Muscle of leg (tissue), 11 donors: ENCODE measurements around the gene FBXO21. TPM values are rescaled to one million over a fixed set of nuclear protein-coding genes. Genes with fewer than 3 reads are reported as not detected.
"Not testable (repeated sequence)": the region's sequence is repeated elsewhere in the genome, so short reads cannot be mapped to it uniquely, and the experiment has no call there.

Experiments
- DNase-seq: peaks from one replicate; pipeline ENCODE4 v3.0.0; 2013
- H3K27ac ChIP-seq: one replicate; pipeline ENCODE4 v1.5.1; 2013; ENCODE audit warnings: mild to moderate bottlenecking, low read length, control low read depth
- H3K27me3 ChIP-seq: one replicate; pipeline ENCODE4 v1.6.1; 2013; ENCODE audit warnings: low read length; ENCODE audit not compliant: control insufficient read depth, insufficient read depth
- H3K36me3 ChIP-seq: one replicate; pipeline ENCODE4 v1.6.1; 2013; ENCODE audit warnings: low read length; ENCODE audit not compliant: control insufficient read depth, insufficient read depth
- H3K4me1 ChIP-seq: one replicate; pipeline ENCODE4 v1.6.1; 2013; ENCODE audit warnings: low read length; ENCODE audit not compliant: control insufficient read depth, insufficient read depth
- H3K4me3 ChIP-seq: one replicate; pipeline ENCODE4 v1.5.1; 2013; ENCODE audit warnings: low read length, control low read depth
- H3K9me3 ChIP-seq: replicated peaks from 2 replicates; pipeline ENCODE4 v1.6.1; 2013; ENCODE audit warnings: low read depth, low read length; ENCODE audit not compliant: control insufficient read depth
- WGBS: methylation state at CpG from one replicate; pipeline ENCODE4 v1.1.5; 2013; ENCODE audit warnings: missing lambda C conversion rate; ENCODE audit not compliant: insufficient coverage; 5-methylcytosine and 5-hydroxymethylcytosine counted together
- polyA plus RNA-seq, 8 donors: library from polyadenylated mRNA; unstranded; fragments of 120-200 nt; gene quantifications; one replicate each; pipeline versions ENCODE4 v1.2.1 to v1.2.3, GENCODE V29; 2013; ENCODE audit warnings: inconsistent platforms in 1 of 8, low replicate concordance in 1 of 8; ENCODE audit not compliant: insufficient read length in 8 of 8, insufficient read depth in 1 of 8
- total RNA-seq: library from RNA; stranded (reverse); fragments of 120-200 nt; gene quantifications from one replicate; pipeline ENCODE4 v1.2.4, GENCODE V29; 2013

Gene FBXO21
- total and polyA plus RNA-seq, 9 donors: 20.2 to 29.6 (median 24.3) TPM

GRCh38 chr12:117189725-117190209, 503 bp downstream of the FBXO21 start:
- Histone ChIP-seq H3K27me3 (peaks cover 8% of the 10 kb centered on the region), H3K4me3 (peak overlapping the region; percentile 90), H3K4me1 (peaks cover 14% of the 10 kb centered on the region), H3K9me3 (peaks cover 3% of the 10 kb centered on the region), H3K36me3 (peaks cover 5% of the 10 kb centered on the region), H3K27ac (peak overlapping the region; percentile 74)
- DNase-seq: peak; percentile 54
- under 1% methylated on average over 49 of the region's 52 CpGs for WGBS

GRCh38 chr12:117188961-117189724, 1.1 kb downstream of the FBXO21 start:
- DNase-seq: peak; percentile 82

DNA sequence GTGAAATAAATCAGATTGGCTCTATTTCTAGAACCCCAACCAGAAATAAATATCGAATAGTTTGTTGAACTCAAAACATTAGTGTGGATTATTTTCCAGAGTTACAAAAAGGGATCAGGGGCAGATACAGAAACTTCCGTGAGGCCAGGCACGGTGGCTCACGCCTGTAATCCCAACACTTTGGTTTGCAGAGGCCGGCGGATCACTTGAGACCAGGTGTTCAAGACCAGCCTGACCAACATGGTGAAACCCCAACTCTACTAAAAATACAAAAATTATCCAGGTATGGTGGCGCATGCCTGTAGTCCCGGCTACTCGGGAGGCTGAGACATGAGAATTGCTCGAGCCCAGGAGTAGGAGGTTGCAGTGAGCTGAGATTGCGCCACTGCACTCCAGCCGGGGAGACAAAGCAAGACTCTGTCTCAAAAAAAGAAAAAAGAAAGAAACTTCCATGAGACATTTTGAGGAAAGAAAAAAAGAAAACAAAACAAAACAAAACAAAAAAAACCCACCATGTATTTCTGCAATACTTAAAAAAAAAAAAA, 2.1 kb downstream of the FBXO21 start:
- peaks cover 14% of the 10 kb centered on the region for H3K4me1 ChIP-seq
- DNase-seq: no peak
- H3K27me3 ChIP-seq: peaks cover 8% of the 10 kb centered on the region
- H3K9me3 ChIP-seq: no peaks in the 10 kb centered on the region
- H3K4me3 ChIP-seq: no peak overlapping the region
- WGBS: no CpG with 5 or more reads among the region's 12 CpGs
- H3K36me3 ChIP-seq: peaks cover 9% of the 10 kb centered on the region
- H3K27ac ChIP-seq: no peak overlapping the region

More at GRCh38 chr12:117188961-117189724, 1.1 kb downstream of the FBXO21 start:
- Histone ChIP-seq H3K4me3 (peak overlapping the region; percentile 90), H3K36me3 (peaks cover 9% of the 10 kb centered on the region), H3K9me3 (peaks cover 3% of the 10 kb centered on the region), H3K27ac (peak overlapping the region; percentile 74), H3K4me1 (peaks cover 14% of the 10 kb centered on the region), H3K27me3 (peaks cover 8% of the 10 kb centered on the region)
- 3% methylated on average over 8 of the region's 25 CpGs for WGBS

GRCh38 chr12:117187421-117187820, 2.8 kb downstream of the FBXO21 start:
- no peak overlapping the region for H3K27ac ChIP-seq
- H3K27me3 ChIP-seq: peaks cover 6% of the 10 kb centered on the region
- H3K36me3 ChIP-seq: peaks cover 14% of the 10 kb centered on the region
- no peak overlapping the region for H3K4me3 ChIP-seq
- WGBS: no CpG with 5 or more reads among the region's 4 CpGs
- H3K4me1 ChIP-seq: peaks cover 14% of the 10 kb centered on the region
- H3K9me3 ChIP-seq: no peaks in the 10 kb centered on the region
- DNase-seq: no peak

- Histone ChIP-seq H3K27me3 (no peaks in the 10 kb centered on the region), H3K27ac (no peak overlapping the region), H3K4me1 (no peaks in the 10 kb centered on the region), H3K4me3 (no peak overlapping the region), H3K36me3 (peaks cover 31% of the 10 kb centered on the region), H3K9me3 (peaks cover 2% of the 10 kb centered on the region)
- WGBS: no CpG with 5 or more reads among the region's 3 CpGs
- no peak for DNase-seq
Observed at GRCh38 chr12:117182866-117183265, 7.4 kb downstream of the FBXO21 start.

- H3K4me3 ChIP-seq, H3K27ac ChIP-seq, DNase-seq, H3K9me3 ChIP-seq, H3K27me3 ChIP-seq, H3K4me1 ChIP-seq: not testable (repeated sequence)
- peaks cover 32% of the 10 kb centered on the region for H3K36me3 ChIP-seq
- WGBS: 100% methylated on average over 3 of the region's 8 CpGs
Observed at GRCh38 chr12:117181468-117181843, 8.8 kb downstream of the FBXO21 start.

DNA sequence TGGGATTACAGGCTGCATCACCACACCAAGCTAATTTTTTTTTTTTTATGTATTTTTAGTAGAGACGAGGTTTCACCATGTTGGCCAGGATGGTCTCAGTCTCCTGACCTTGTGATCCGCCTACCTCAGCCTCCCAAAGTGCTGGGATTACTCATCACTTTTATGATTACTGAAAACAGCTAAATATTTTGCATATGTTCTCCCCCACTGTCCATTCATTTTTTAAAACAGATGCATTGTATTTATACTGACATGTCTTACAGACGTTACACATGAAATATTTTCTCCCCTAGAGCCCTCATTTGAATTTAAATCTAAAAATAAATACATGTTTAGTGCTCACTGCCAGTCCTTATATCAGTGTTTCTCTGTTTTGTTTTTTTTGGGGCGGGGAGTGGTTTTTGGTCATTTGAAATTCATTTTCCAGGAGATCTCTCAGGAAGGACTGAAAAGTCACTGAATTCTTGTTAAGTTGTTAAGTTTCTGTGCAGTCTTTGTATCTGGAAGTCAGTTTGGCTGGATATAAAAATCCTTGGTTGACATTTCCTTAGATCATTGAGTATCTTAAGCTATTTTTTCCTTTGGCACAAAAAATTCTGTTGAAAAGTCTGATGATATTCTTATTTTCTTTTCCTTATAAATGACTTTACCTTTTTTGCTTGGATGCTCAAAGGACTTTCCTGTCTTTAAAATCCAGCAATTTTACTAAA, 9.4 kb downstream of the FBXO21 start:
- DNase-seq: no peak
- H3K9me3 ChIP-seq: peaks cover 2% of the 10 kb centered on the region
- no peaks in the 10 kb centered on the region for H3K27me3 ChIP-seq
- H3K27ac ChIP-seq: no peak overlapping the region
- WGBS: no CpG with 5 or more reads among the region's 4 CpGs
- no peaks in the 10 kb centered on the region for H3K4me1 ChIP-seq
- peaks cover 38% of the 10 kb centered on the region for H3K36me3 ChIP-seq
- no peak overlapping the region for H3K4me3 ChIP-seq

- no peak overlapping the region for H3K27ac ChIP-seq
- H3K36me3 ChIP-seq: peaks cover 47% of the 10 kb centered on the region
- WGBS: no CpG with 5 or more reads among the region's 2 CpGs
Observed at GRCh38 chr12:117178745-117179144, 11.5 kb downstream of the FBXO21 start.

GRCh38 chr12:117178301-117178700, 12.0 kb downstream of the FBXO21 start:
- H3K36me3 ChIP-seq: peaks cover 51% of the 10 kb centered on the region
- 95% methylated on average over 10 of the region's 10 CpGs for WGBS
- no peaks in the 10 kb centered on the region for H3K4me1 ChIP-seq
- H3K27me3 ChIP-seq: no peaks in the 10 kb centered on the region
- H3K4me3 ChIP-seq: no peak overlapping the region
- peaks cover 2% of the 10 kb centered on the region for H3K9me3 ChIP-seq
- H3K27ac ChIP-seq: no peak overlapping the region
- DNase-seq: no peak

More at GRCh38 chr12:117178745-117179144, 11.5 kb downstream of the FBXO21 start:
- Histone ChIP-seq H3K4me3 (no peak overlapping the region), H3K9me3 (peaks cover 2% of the 10 kb centered on the region), H3K4me1 (no peaks in the 10 kb centered on the region), H3K27me3 (no peaks in the 10 kb centered on the region)
- no peak for DNase-seq

- no peak overlapping the region for H3K27ac ChIP-seq
- DNase-seq: no peak
- H3K4me3 ChIP-seq: no peak overlapping the region
- H3K4me1 ChIP-seq: no peaks in the 10 kb centered on the region
- no peaks in the 10 kb centered on the region for H3K27me3 ChIP-seq
- H3K36me3 ChIP-seq: peaks cover 60% of the 10 kb centered on the region
- no CpG with 5 or more reads among the region's 3 CpGs for WGBS
- no peaks in the 10 kb centered on the region for H3K9me3 ChIP-seq
Observed at GRCh38 chr12:117172168-117172567, 18.1 kb downstream of the FBXO21 start.
